ENCODE data around the gene TGFBR3.

TGFBR3 gene

GRCh38 chr1:91846007-91846638, 39.8 kb downstream of the TGFBR3 start (continued):
- TF ChIP-seq TSHZ1 (tag by site-specific recombination; IDR thresholded peaks at IDR 0.05; ENCODE audit: borderline replicate concordance): no peak
- TF ChIP-seq ZNF621 (tag by site-specific recombination; IDR thresholded peaks at IDR 0.05): no peak
- TF ChIP-seq ZNF654 (tag by site-specific recombination; IDR thresholded peaks at IDR 0.05; ENCODE audit: low read depth): no peak
- peak; percentile 60 for TF ChIP-seq GLIS1 (tag by site-specific recombination; IDR thresholded peaks at IDR 0.05)
- TF ChIP-seq ZNF449 (tag by site-specific recombination; IDR thresholded peaks at IDR 0.05): 0 out of 2 replicates have a peak, but pooled peaks have one; percentile 22
- 0 out of 2 replicates have a peak, but pooled peaks have one; percentile 28 for TF ChIP-seq ZNF610 (tag by site-specific recombination; IDR thresholded peaks at IDR 0.05; ENCODE audit: borderline replicate concordance)
- 0 out of 2 replicates have a peak, but pooled peaks have one; percentile 15 for TF ChIP-seq PATZ1 (tag by site-specific recombination; IDR thresholded peaks at IDR 0.05)
- TF ChIP-seq ZNF311 (tag by site-specific recombination; IDR thresholded peaks at IDR 0.05; ENCODE audit: borderline replicate concordance): no peak
- no peak for TF ChIP-seq ZNF513 (tag by site-specific recombination; IDR thresholded peaks at IDR 0.05)
- TF ChIP-seq ZNF148 (tag by site-specific recombination; IDR thresholded peaks at IDR 0.05; ENCODE audit: borderline replicate concordance): no peak
- TF ChIP-seq BCL11B (tag by site-specific recombination; IDR thresholded peaks at IDR 0.05; ENCODE audit: low read depth): no peak
- no peak for TF ChIP-seq PBX3 (CRISPR knock-in tag; IDR thresholded peaks at IDR 0.05)
- TF ChIP-seq ZNF366 (tag by site-specific recombination; conservative IDR thresholded peaks at IDR 0.05): peak; percentile 67
- no peak for TF ChIP-seq ZNF354C (tag by site-specific recombination; IDR thresholded peaks at IDR 0.05; ENCODE audit: borderline replicate concordance, low read depth)
- TF ChIP-seq ZBTB10 (tag by site-specific recombination; IDR thresholded peaks at IDR 0.05): no peak
- no peak for TF ChIP-seq ZNF692 (tag by site-specific recombination; IDR thresholded peaks at IDR 0.05)
- no peak for TF ChIP-seq ZNF132 (tag by site-specific recombination; IDR thresholded peaks at IDR 0.05; ENCODE audit: borderline replicate concordance)
- 0 out of 2 replicates have a peak, but pooled peaks have one; percentile 52 for TF ChIP-seq ZNF660 (tag by site-specific recombination; IDR thresholded peaks at IDR 0.05)
- TF ChIP-seq ZNF664 (tag by site-specific recombination; IDR thresholded peaks at IDR 0.05): no peak
